ENCODE results near the gene NUP93. TPM values are rescaled to one million over a fixed set of nuclear protein-coding genes. Genes with fewer than 3 reads are reported as not detected.

The NUP93 gene
- polyA plus RNA-seq, 1 donor from 2014 or later = 237 TPM

- Histone ChIP-seq H3K79me2 (replicated peaks; ENCODE audit: insufficient read depth, low read length) (no peaks in the 10 kb centered on the region), H3K27me3 (ENCODE audit: insufficient read depth, low read depth, low read length) (no peaks in the 10 kb centered on the region), H3K27ac (ENCODE audit: low read length) (no peak overlapping the region), H3K4me2 (ENCODE audit: low read length) (no peak overlapping the region), H3K4me3 (ENCODE audit: low read length) (no peak overlapping the region), H2AFZ (ENCODE audit: low read depth, low read length) (no peak overlapping the region), H3K36me3 (ENCODE audit: insufficient read depth, low read length) (peaks cover 40% of the 10 kb centered on the region), H3K9me3 (ENCODE audit: low read length) (no peaks in the 10 kb centered on the region), H4K20me1 (ENCODE audit: insufficient read depth) (no peaks in the 10 kb centered on the region), H3F3A (ENCODE audit: insufficient read depth, low read length, poor library complexity, severe bottlenecking) (no peaks in the 10 kb centered on the region), H3K9me2 (ENCODE audit: insufficient read depth, low read length) (no peaks in the 10 kb centered on the region), H3K9ac (ENCODE audit: low read length) (no peak overlapping the region)
- TF ChIP-seq, protein P1, sequence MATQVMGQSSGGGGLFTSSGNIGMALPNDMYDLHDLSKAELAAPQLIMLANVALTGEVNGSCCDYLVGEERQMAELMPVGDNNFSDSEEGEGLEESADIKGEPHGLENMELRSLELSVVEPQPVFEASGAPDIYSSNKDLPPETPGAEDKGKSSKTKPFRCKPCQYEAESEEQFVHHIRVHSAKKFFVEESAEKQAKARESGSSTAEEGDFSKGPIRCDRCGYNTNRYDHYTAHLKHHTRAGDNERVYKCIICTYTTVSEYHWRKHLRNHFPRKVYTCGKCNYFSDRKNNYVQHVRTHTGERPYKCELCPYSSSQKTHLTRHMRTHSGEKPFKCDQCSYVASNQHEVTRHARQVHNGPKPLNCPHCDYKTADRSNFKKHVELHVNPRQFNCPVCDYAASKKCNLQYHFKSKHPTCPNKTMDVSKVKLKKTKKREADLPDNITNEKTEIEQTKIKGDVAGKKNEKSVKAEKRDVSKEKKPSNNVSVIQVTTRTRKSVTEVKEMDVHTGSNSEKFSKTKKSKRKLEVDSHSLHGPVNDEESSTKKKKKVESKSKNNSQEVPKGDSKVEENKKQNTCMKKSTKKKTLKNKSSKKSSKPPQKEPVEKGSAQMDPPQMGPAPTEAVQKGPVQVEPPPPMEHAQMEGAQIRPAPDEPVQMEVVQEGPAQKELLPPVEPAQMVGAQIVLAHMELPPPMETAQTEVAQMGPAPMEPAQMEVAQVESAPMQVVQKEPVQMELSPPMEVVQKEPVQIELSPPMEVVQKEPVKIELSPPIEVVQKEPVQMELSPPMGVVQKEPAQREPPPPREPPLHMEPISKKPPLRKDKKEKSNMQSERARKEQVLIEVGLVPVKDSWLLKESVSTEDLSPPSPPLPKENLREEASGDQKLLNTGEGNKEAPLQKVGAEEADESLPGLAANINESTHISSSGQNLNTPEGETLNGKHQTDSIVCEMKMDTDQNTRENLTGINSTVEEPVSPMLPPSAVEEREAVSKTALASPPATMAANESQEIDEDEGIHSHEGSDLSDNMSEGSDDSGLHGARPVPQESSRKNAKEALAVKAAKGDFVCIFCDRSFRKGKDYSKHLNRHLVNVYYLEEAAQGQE (IDR thresholded peaks at IDR 0.05; ENCODE audit: borderline replicate concordance) = no peak
- TF ChIP-seq EZH2 (IDR thresholded peaks at IDR 0.05; ENCODE audit: borderline replicate concordance, insufficient read depth, low read length, poor library complexity, severe bottlenecking) (no peak), POLR2AphosphoS5 (IDR thresholded peaks at IDR 0.05) (no peak), EP300 (conservative IDR thresholded peaks at IDR 0.05; ENCODE audit: poor library complexity, severe bottlenecking) (no peak), MXI1 (conservative IDR thresholded peaks at IDR 0.05; ENCODE audit: poor library complexity, severe bottlenecking) (no peak), SMC3 (conservative IDR thresholded peaks at IDR 0.05; ENCODE audit: poor library complexity) (no peak), TAF1 (IDR thresholded peaks at IDR 0.05; ENCODE audit: low read depth) (no peak), RAD21 (conservative IDR thresholded peaks at IDR 0.05) (no peak), CTCF (IDR thresholded peaks at IDR 0.05; ENCODE audit: poor library complexity, severe bottlenecking) (no peak)
Observed at GRCh38 chr16:56833243-56833970, 103.5 kb downstream of the NUP93 start.

- no peak overlapping the region for H3K27ac ChIP-seq (ENCODE audit: low read length)
- H3K79me2 ChIP-seq (replicated peaks; ENCODE audit: insufficient read depth, low read length) = no peaks in the 10 kb centered on the region
- H3K9me3 ChIP-seq (ENCODE audit: low read length) = no peaks in the 10 kb centered on the region
- no peak overlapping the region for H3K4me2 ChIP-seq (ENCODE audit: low read length)
- no peaks in the 10 kb centered on the region for H4K20me1 ChIP-seq (ENCODE audit: insufficient read depth)
- H3K36me3 ChIP-seq (ENCODE audit: insufficient read depth, low read length) = peaks cover 27% of the 10 kb centered on the region
- H3K9me2 ChIP-seq (ENCODE audit: insufficient read depth, low read length) = no peaks in the 10 kb centered on the region
- no peak overlapping the region for H3K9ac ChIP-seq (ENCODE audit: low read length)
- H3F3A ChIP-seq (ENCODE audit: insufficient read depth, low read length, poor library complexity, severe bottlenecking) = no peaks in the 10 kb centered on the region
- H3K4me3 ChIP-seq (ENCODE audit: low read length) = no peak overlapping the region
- no peaks in the 10 kb centered on the region for H3K27me3 ChIP-seq (ENCODE audit: insufficient read depth, low read depth, low read length)
- TF ChIP-seq POLR2AphosphoS5 (IDR thresholded peaks at IDR 0.05) (no peak), EP300 (conservative IDR thresholded peaks at IDR 0.05; ENCODE audit: poor library complexity, severe bottlenecking) (no peak), RAD21 (conservative IDR thresholded peaks at IDR 0.05) (no peak), SMC3 (conservative IDR thresholded peaks at IDR 0.05; ENCODE audit: poor library complexity) (no peak), EZH2 (IDR thresholded peaks at IDR 0.05; ENCODE audit: borderline replicate concordance, insufficient read depth, low read length, poor library complexity, severe bottlenecking) (no peak), MXI1 (conservative IDR thresholded peaks at IDR 0.05; ENCODE audit: poor library complexity, severe bottlenecking) (no peak), TAF1 (IDR thresholded peaks at IDR 0.05; ENCODE audit: low read depth) (no peak), CTCF (IDR thresholded peaks at IDR 0.05; ENCODE audit: poor library complexity, severe bottlenecking) (no peak)
- TF ChIP-seq, protein P1 (IDR thresholded peaks at IDR 0.05; ENCODE audit: borderline replicate concordance) = no peak
- H2AFZ ChIP-seq (ENCODE audit: low read depth, low read length) = no peak overlapping the region
Observed at GRCh38 chr16:56835320-56835719, 105.4 kb downstream of the NUP93 start.
